Measurements from ENCODE around the gene DEGS2.

DNA sequence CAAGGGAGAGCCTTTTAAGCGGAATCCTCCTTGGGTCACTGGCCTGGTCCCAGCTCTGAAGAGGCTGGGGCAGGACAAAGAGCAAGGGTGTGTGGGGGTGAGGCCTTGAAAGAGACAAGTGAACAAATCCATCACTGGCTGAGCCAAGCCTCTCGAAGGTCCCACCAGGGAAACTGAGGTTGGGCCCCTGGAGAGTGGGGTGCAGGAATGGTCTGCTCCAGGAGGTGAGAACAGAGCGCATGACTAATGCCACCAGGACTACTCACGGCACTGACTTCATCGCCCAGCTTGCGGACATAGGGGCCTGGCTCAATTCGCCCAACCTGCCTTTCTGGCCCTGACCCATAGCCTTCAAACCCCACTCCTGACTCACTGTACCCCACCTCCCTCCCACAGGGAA, 19.2 kb upstream of the DEGS2 start:
- TF ChIP-seq EZH2 (IDR thresholded peaks at IDR 0.05; ENCODE audit: low read depth, unreplicated experiment) (no peak), EZH2phosphoT487 (IDR thresholded peaks at IDR 0.05; ENCODE audit: unreplicated experiment) (no peak), STAT1 (IDR thresholded peaks at IDR 0.05; ENCODE audit: unreplicated experiment) (no peak), CREB1 (CRISPR knock-in tag; IDR thresholded peaks at IDR 0.05; ENCODE audit: low read depth) (no peak), ZNF331 (CRISPR knock-in tag; IDR thresholded peaks at IDR 0.05; ENCODE audit: low read depth) (no peak), POLR2AphosphoS5 (IDR thresholded peaks at IDR 0.05; ENCODE audit: low read depth) (no peak)
- TF ChIP-seq, protein P1, sequence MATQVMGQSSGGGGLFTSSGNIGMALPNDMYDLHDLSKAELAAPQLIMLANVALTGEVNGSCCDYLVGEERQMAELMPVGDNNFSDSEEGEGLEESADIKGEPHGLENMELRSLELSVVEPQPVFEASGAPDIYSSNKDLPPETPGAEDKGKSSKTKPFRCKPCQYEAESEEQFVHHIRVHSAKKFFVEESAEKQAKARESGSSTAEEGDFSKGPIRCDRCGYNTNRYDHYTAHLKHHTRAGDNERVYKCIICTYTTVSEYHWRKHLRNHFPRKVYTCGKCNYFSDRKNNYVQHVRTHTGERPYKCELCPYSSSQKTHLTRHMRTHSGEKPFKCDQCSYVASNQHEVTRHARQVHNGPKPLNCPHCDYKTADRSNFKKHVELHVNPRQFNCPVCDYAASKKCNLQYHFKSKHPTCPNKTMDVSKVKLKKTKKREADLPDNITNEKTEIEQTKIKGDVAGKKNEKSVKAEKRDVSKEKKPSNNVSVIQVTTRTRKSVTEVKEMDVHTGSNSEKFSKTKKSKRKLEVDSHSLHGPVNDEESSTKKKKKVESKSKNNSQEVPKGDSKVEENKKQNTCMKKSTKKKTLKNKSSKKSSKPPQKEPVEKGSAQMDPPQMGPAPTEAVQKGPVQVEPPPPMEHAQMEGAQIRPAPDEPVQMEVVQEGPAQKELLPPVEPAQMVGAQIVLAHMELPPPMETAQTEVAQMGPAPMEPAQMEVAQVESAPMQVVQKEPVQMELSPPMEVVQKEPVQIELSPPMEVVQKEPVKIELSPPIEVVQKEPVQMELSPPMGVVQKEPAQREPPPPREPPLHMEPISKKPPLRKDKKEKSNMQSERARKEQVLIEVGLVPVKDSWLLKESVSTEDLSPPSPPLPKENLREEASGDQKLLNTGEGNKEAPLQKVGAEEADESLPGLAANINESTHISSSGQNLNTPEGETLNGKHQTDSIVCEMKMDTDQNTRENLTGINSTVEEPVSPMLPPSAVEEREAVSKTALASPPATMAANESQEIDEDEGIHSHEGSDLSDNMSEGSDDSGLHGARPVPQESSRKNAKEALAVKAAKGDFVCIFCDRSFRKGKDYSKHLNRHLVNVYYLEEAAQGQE (IDR thresholded peaks at IDR 0.05; ENCODE audit: unreplicated experiment), result no peak
- TF ChIP-seq, protein P2, sequence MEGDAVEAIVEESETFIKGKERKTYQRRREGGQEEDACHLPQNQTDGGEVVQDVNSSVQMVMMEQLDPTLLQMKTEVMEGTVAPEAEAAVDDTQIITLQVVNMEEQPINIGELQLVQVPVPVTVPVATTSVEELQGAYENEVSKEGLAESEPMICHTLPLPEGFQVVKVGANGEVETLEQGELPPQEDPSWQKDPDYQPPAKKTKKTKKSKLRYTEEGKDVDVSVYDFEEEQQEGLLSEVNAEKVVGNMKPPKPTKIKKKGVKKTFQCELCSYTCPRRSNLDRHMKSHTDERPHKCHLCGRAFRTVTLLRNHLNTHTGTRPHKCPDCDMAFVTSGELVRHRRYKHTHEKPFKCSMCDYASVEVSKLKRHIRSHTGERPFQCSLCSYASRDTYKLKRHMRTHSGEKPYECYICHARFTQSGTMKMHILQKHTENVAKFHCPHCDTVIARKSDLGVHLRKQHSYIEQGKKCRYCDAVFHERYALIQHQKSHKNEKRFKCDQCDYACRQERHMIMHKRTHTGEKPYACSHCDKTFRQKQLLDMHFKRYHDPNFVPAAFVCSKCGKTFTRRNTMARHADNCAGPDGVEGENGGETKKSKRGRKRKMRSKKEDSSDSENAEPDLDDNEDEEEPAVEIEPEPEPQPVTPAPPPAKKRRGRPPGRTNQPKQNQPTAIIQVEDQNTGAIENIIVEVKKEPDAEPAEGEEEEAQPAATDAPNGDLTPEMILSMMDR (conservative IDR thresholded peaks at IDR 0.05; ENCODE audit: low read depth in 2 of 2), result no peak
